Stimulated activated CD4-positive, alpha-beta T cell treated with anti-CD3 and anti-CD28 coated beads, Interleukin-4, amount 100 ng/mL, for 1 hour (primary cell): Measurements from ENCODE around the gene ACOXL.

ENCODE experiments used
- DNase-seq: peaks from one replicate; pipeline ENCODE4 v3.0.0-alpha.2; 2020

ACOXL gene

GRCh38 chr2:110764931-110765330, 32.6 kb downstream of the ACOXL start:
- DNase-seq, result no peak

DNA sequence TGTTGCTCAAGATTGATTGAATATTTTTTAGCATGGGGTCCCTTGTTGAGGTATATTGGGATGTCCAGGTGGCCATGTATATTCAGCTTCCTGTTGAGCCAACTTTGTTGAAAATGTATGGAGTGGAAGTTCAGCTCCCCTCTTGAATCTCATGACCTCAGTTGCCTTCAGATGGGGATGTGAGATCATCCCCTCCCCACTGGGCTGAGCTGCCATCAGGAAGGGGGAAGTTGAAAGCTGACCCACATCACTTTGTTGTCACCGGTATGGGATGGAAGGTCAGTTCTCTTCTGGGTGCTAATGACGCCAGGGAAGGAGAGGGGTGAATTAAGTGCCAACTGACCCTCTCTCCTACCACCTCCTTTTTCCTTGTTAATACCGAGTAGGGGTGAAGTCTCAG, 33.9 kb downstream of the ACOXL start:
- no peak for DNase-seq

DNA sequence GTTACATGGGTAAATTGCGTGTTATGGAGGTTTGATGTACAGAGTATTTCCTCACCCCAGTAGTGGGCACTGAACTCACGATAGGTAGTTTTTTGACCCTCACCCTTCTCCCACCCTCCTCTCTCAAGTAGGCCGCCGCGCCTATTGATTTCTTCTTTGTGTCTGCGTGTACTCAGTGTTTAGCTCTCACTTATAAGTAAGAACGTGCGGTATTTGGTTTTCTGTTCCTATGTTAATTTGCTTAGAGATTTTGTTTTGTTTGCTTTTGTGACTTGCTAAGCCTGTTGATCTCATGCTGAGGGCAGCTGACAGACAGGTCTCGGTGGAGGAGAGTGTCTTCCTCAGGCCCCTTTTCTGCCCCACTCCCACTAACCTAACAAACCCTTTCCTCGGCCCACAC, 36.2 kb downstream of the ACOXL start:
- no peak for DNase-seq

GRCh38 chr2:110770404-110770958, 38.1 kb downstream of the ACOXL start:
- no peak for DNase-seq

GRCh38 chr2:110770959-110771431, 38.6 kb downstream of the ACOXL start:
- DNase-seq, result no peak

DNA sequence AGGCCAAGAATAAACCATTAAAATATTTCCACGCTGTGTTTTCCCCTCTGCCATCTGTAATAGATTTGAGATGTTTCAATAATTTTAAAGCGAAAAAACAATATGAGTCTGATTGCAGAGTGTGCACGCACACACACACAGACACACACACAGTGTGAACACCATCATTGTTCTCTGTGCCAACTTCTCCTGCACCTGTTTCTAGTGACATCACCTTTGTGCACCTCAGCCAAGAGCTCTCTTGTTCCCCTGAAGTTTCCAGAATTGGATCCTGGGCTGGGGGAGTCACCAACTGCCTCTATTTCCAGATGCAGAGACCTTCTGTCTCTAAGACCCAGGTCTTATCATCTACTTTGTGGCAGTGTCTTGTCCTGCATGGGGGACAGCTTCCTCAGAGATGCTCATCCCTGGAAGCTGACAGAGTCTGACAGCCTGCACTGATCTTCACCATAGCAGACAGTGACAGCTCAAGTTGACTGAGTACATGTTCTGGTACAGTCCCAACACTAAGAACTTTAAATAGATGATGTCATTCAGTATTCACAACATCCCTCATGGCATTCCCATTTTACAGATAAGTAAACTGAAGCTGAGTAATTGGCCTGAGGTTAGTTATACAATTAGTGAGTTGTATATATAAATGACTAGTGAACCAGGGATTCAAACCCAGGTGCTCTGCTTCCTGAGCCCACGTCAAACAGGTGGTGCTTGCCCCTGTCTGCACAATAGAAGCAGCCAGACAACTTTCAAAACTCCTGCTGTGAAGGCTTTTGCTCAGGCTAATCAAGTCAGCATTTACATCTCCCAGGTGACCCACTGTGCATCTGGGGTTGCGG, 39.4 kb downstream of the ACOXL start:
- DNase-seq, result no peak

- DNase-seq, result no peak
Measured at GRCh38 chr2:110772383-110772755, 40.0 kb downstream of the ACOXL start.

DNA sequence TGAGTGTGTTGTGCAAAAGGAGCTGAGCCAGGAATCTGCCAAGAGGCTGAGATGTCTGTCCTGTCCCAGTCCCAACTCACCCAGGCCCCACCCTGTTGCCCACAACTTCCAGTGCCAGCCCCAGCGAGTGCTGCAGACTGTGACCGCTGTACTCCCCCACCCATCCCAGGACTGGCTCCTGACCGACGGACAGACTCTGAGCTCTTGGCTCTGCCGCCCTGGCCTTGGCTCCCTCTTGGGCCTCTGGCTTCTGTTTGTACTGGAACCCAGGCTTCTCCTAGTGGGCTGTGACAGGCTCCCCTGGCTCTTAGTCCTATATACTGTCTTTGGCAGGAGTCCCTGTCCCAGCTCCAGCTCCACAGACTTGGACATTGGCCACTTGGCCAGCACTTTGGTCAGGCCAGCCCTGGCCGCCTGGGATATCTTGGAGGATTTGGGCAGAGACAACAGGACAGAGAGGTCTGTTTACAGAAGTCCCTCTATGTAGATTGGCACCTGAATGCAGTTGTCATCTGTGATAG, 41.1 kb downstream of the ACOXL start:
- DNase-seq, result no peak

- DNase-seq, result no peak
Measured at GRCh38 chr2:110774701-110775100, 42.3 kb downstream of the ACOXL start.

GRCh38 chr2:110777531-110778311, 45.3 kb downstream of the ACOXL start:
- DNase-seq, result no peak

DNA sequence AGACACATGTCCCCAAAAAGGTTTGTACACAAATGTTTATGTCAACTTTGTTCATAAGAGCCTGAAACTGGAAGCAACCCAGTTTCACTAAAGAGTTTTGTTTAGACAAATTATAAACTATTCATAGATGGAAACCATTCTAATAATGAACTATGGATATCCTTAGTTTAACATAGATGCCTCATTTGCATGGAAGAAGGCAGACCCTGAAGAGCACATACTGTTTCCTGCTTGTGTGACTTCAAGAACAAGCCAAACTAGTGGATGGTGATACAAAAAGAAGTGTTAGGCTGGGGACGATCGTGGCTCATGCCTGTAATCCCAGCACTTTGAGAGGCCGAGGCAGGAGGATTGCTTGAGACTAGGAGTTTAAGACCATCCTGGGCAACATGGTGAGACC, 48.1 kb downstream of the ACOXL start:
- DNase-seq, result no peak

- no peak for DNase-seq
Measured at GRCh38 chr2:110783196-110783873, 51.0 kb downstream of the ACOXL start.

GRCh38 chr2:110784047-110784631, 51.8 kb downstream of the ACOXL start:
- DNase-seq, result no peak

- DNase-seq, result no peak
Measured at GRCh38 chr2:110785439-110785838, 53.1 kb downstream of the ACOXL start.

DNA sequence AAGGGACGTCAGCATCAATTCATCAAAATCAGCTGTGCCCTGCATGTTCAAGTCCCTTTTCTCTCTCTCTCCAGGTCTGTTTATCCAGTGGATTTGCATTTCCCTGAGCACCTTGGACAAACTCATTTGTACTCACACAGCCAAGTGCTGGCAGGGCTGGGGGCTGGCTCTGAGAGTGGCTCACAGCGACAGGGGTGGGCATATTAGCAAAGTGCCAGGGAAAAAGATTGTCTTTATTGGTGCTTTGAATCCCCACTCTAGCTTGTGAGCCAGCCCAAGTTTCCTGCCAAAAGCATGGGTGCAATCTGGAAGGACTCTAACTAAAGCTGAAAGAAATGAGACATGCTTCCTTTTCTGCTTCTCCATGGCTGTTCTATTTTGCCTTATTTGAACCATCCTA, 56.6 kb downstream of the ACOXL start:
- DNase-seq, result no peak

DNA sequence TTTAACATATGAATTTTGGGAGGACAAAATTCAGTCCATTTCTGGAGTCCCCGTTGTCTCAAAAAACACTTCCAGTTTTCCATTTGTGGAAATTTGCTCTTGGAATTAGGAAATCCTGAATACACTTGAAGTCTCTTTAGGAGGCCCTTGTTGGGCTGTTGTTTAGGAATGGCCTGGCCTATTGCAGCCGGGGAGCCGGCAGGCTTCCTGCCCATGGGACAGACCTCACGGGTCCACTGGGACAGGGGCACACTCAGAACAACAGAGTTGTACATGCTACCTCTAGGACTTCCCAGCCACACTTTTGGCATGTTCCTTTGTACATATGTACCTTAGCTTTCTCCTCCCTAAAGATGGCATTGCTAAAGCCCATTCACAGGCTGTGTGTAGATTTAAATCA, 57.3 kb downstream of the ACOXL start:
- no peak for DNase-seq

DNA sequence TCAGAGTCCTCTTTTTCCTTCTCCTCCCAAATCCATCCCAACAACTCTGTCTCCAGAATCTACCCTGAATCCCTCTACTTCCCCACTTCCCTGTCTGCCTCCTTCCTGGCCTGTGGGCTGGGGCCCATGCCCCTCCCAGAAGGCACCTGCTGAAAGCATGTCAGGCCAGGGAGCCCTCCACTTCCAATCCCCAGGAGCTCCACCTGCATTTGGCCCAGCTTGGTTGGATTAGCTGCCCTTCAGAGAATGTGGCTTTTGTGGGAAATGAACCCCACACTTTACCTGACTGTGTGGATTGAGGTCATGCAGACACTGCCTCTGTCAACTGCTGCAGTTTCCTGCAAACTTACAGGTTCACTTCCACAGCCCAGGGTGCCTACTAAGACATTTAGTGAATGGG, 58.5 kb downstream of the ACOXL start:
- no peak for DNase-seq

- no peak for DNase-seq
Measured at GRCh38 chr2:110791435-110791834, 59.1 kb downstream of the ACOXL start.

- no peak for DNase-seq
Measured at GRCh38 chr2:110793034-110793433, 60.7 kb downstream of the ACOXL start.

DNA sequence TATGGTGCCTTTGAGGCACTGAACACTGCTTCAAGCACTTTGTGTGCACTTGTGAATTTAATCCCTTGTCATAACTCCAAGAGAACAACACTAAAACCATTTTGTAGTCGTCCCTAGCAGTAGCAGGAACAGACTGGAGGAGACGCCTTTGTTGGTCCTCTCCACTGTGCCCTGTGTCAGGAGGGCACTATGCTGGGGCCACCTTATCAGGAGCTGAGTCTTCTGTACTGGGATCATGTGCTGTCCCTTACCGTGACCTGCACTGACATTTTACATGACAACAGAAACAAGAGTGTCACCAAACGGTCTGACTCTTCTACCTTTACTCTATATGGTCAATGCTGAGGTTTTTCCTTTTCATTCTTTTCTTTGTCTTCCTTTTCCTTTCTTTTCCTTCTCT, 62.0 kb downstream of the ACOXL start:
- DNase-seq, result no peak

DNA sequence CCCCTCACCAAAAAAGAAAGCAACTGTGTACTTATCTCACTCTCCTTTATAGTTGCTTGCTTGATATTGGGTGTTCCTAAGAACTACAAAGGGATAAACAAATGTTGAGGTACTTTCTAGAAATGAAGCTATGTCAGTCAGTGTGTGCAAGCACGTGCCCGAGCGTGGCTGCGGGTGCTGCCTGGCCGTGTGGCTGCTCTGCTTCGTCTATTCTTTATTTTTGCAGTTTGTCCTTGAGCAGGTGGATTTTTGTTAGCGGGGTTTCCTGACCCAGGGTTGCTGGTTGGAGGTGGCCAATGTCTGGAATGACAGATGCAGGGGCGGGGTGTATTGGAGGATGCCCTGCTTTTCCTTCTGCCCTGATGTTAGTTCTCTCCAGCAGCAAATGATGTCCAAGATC, 62.6 kb downstream of the ACOXL start:
- no peak for DNase-seq

DNA sequence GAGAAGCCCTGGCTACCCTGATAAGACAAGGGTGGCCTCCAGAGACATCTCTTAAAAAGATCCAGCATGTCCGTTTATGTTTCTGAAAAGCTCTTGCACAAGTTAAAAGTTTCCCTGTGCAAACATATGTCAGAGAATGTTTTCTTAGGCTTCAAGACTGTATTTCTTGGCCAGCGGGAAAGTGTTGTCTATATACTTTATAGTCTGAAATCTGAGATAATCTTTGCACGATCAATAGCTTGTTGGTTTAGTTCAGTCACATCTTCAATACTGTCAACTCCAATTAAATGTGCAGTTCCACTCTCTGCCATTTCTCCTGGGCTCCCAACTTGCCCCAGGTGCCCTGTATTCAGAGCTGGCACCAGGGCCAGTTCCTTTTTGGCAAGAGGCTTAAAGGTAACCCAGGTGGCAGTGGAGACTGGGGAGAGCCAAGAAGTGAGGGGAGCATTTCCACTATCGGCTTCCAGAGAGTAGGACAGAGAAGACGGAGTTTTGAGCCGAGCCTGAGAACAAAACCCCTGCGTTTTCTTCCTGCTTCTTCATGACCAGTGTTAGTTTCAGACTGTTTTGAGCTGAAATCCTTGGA, 64.4 kb downstream of the ACOXL start:
- no peak for DNase-seq
